Measurements from ENCODE around the gene FXYD6. TPM values are rescaled to one million over a fixed set of nuclear protein-coding genes. Genes with fewer than 3 reads are reported as not detected.

The FXYD6 gene
- total and polyA plus RNA-seq, 4 donors: 37.0 to 70.0 (median 43.9) TPM

DNA sequence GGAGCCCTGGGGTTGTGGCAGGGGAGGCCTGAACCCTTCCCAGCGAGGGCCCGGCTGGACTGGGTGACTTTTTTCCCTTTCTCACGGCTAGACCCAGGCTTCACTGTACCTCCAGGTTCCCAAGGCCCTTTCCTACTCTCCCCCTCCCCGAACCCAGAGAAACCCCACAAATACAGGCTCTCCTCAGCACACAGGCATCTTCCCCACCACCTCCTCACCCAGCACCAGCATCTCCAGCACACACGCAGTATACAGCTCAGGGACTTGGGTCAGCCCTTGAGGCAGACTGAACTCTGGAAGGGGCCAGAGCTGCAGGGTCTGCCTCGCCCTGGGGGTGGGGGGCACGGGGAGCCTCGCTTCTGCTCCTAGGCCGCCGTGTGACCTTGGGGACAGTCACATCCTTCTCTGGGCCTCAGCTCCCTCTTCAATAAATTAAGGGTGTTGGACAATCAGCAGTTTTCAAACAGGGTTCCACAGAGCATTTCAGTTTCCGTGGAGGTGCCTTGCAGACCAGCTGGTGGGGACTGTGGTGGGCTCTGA is 48.2 kb upstream of the FXYD6 start:
- DNase-seq: no peak
- H3K27ac ChIP-seq (ENCODE audit: low read depth in 1 of 2, low read length in 1 of 2): no peak overlapping the region
- TF ChIP-seq, protein P1, sequence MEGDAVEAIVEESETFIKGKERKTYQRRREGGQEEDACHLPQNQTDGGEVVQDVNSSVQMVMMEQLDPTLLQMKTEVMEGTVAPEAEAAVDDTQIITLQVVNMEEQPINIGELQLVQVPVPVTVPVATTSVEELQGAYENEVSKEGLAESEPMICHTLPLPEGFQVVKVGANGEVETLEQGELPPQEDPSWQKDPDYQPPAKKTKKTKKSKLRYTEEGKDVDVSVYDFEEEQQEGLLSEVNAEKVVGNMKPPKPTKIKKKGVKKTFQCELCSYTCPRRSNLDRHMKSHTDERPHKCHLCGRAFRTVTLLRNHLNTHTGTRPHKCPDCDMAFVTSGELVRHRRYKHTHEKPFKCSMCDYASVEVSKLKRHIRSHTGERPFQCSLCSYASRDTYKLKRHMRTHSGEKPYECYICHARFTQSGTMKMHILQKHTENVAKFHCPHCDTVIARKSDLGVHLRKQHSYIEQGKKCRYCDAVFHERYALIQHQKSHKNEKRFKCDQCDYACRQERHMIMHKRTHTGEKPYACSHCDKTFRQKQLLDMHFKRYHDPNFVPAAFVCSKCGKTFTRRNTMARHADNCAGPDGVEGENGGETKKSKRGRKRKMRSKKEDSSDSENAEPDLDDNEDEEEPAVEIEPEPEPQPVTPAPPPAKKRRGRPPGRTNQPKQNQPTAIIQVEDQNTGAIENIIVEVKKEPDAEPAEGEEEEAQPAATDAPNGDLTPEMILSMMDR (IDR thresholded peaks at IDR 0.05; ENCODE audit: control extremely low read depth, extremely low read depth): no peak
- H3K27me3 ChIP-seq (ENCODE audit: control insufficient read depth in 3 of 3, insufficient read depth in 3 of 3, low read length in 2 of 3): no peaks in the 10 kb centered on the region
- no peaks in the 10 kb centered on the region for H3K9me3 ChIP-seq (ENCODE audit: control insufficient read depth in 4 of 4, insufficient read depth in 3 of 4, low read length in 3 of 4)
- no peak overlapping the region for H3K9ac ChIP-seq (ENCODE audit: insufficient read depth in 1 of 2, low read length in 2 of 2)
- peaks cover 0 to 5% (median 3%) of the 10 kb centered on the region in 5 donors for H3K4me1 ChIP-seq (ENCODE audit: control insufficient read depth in 5 of 5, insufficient read depth in 5 of 5, low read length in 5 of 5)
- no peaks in the 10 kb centered on the region for H3K36me3 ChIP-seq (ENCODE audit: control insufficient read depth in 4 of 4, insufficient read depth in 4 of 4, low read length in 4 of 4)
- ATAC-seq (ENCODE audit: insufficient read depth, low FRiP score): no peak
- WGBS, 2 donors: 80 to 94% methylated on average over 11 of the region's 11 CpGs
- H3K4me3 ChIP-seq: no peak overlapping the region

DNA sequence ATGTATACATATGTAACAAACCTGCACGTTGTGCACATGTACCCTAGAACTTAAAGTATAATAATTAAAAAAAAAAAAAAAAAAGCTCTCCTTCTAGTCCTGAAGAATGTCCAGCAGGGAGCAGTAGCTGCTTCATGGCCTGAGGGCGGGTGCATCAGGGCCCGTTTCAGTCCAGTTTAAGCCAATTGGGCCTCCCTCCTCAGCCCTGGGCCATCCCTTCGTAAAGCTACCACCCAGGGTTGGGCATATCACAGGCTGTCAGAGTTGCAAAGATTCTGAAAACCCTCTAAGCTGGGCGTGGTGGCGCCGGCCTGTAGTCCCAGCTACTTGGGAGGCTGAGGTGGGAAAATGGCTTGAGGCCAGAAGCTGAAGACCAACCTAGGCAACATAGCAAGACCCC is 47.3 kb upstream of the FXYD6 start:
- ATAC-seq (ENCODE audit: insufficient read depth, low FRiP score) (no peak), DNase-seq (no peak)
- TF ChIP-seq, protein P1 (IDR thresholded peaks at IDR 0.05; ENCODE audit: control extremely low read depth, extremely low read depth): no peak
- Histone ChIP-seq H3K9me3 (ENCODE audit: control insufficient read depth in 4 of 4, insufficient read depth in 3 of 4, low read length in 3 of 4) (no peaks in the 10 kb centered on the region), H3K4me3 (no peak overlapping the region), H3K9ac (ENCODE audit: insufficient read depth in 1 of 2, low read length in 2 of 2) (no peak overlapping the region), H3K4me1 (ENCODE audit: control insufficient read depth in 5 of 5, insufficient read depth in 5 of 5, low read length in 5 of 5) (peaks cover 0 to 9% (median 0%) of the 10 kb centered on the region in 5 donors), H3K36me3 (ENCODE audit: control insufficient read depth in 4 of 4, insufficient read depth in 4 of 4, low read length in 4 of 4) (no peaks in the 10 kb centered on the region), H3K27ac (ENCODE audit: low read depth in 1 of 2, low read length in 1 of 2) (no peak overlapping the region), H3K27me3 (ENCODE audit: control insufficient read depth in 3 of 3, insufficient read depth in 3 of 3, low read length in 2 of 3) (no peaks in the 10 kb centered on the region)
- 85 to 94% methylated on average over 6 to 7 of the region's 7 CpGs for WGBS, 2 donors

DNA sequence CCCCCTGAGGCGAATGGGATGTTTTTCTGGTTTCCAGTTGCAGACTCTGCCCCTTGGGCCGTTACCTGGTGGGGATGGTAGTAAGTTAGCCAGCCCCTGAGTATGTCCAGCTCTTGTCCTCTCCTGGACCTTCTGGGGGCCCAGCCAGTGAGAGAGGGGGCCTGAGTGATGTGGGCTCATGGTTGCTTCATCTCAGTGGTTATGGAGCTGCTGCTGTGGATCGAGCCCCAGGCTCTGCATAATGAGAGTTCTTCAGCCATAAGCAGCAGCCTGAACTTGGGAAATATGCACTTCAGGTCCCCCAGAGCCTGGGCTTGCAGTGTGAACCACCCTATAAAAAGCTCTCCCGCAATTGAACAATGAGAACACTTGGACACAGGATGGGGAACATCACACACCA is 46.8 kb upstream of the FXYD6 start:
- H3K27ac ChIP-seq (ENCODE audit: low read depth in 1 of 2, low read length in 1 of 2): no peak overlapping the region
- no peak for ATAC-seq (ENCODE audit: insufficient read depth, low FRiP score)
- WGBS, 2 donors: 88 to 91% methylated on average over 4 of the region's 4 CpGs
- H3K4me3 ChIP-seq: no peak overlapping the region
- H3K36me3 ChIP-seq (ENCODE audit: control insufficient read depth in 4 of 4, insufficient read depth in 4 of 4, low read length in 4 of 4): no peaks in the 10 kb centered on the region
- TF ChIP-seq, protein P1 (IDR thresholded peaks at IDR 0.05; ENCODE audit: control extremely low read depth, extremely low read depth): no peak
- H3K9ac ChIP-seq (ENCODE audit: insufficient read depth in 1 of 2, low read length in 2 of 2): no peak overlapping the region
- DNase-seq: no peak
- peaks cover 0 to 9% (median 0%) of the 10 kb centered on the region in 5 donors for H3K4me1 ChIP-seq (ENCODE audit: control insufficient read depth in 5 of 5, insufficient read depth in 5 of 5, low read length in 5 of 5)
- no peaks in the 10 kb centered on the region for H3K27me3 ChIP-seq (ENCODE audit: control insufficient read depth in 3 of 3, insufficient read depth in 3 of 3, low read length in 2 of 3)
- no peaks in the 10 kb centered on the region for H3K9me3 ChIP-seq (ENCODE audit: control insufficient read depth in 4 of 4, insufficient read depth in 3 of 4, low read length in 3 of 4)

DNA sequence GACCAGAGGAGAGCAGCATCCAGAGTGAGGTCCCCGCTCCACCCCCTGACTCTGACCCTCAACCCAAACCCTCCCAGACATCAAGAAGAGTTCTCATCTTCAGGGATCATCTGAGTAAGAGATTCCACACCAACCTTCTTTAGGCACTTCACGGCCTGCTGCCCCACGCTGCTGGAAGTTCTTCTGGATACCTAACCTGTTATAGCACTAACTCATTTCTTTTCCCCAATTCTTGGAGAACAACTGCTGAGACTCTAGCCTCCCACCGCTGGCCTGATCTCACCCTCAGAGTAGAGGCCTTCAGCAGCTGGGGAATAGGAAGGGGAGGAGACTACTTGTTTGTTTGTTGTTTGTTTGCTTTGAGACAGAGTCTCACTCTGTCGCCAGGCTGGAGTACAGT is 45.4 kb upstream of the FXYD6 start:
- Histone ChIP-seq H3K36me3 (ENCODE audit: control insufficient read depth in 4 of 4, insufficient read depth in 4 of 4, low read length in 4 of 4) (no peaks in the 10 kb centered on the region), H3K9ac (ENCODE audit: insufficient read depth in 1 of 2, low read length in 2 of 2) (no peak overlapping the region), H3K9me3 (ENCODE audit: control insufficient read depth in 4 of 4, insufficient read depth in 3 of 4, low read length in 3 of 4) (no peaks in the 10 kb centered on the region), H3K27me3 (ENCODE audit: control insufficient read depth in 3 of 3, insufficient read depth in 3 of 3, low read length in 2 of 3) (no peaks in the 10 kb centered on the region), H3K4me1 (ENCODE audit: control insufficient read depth in 5 of 5, insufficient read depth in 5 of 5, low read length in 5 of 5) (peaks cover 0 to 4% (median 0%) of the 10 kb centered on the region in 5 donors), H3K27ac (ENCODE audit: low read depth in 1 of 2, low read length in 1 of 2) (no peak overlapping the region), H3K4me3 (no peak overlapping the region)
- no peak for ATAC-seq (ENCODE audit: insufficient read depth, low FRiP score)
- TF ChIP-seq, protein P1 (IDR thresholded peaks at IDR 0.05; ENCODE audit: control extremely low read depth, extremely low read depth): no peak
- WGBS, 2 donors: 96 to 98% methylated on average over 5 of the region's 5 CpGs
- no peak for DNase-seq
